Measurements from ENCODE around the gene FLNC.

Gene FLNC

GRCh38 chr7:128902761-128903585, 72.8 kb downstream of the FLNC start:
- no peak for DNase-seq

GRCh38 chr7:128903621-128904361, 73.6 kb downstream of the FLNC start:
- no peak for DNase-seq

GRCh38 chr7:128904381-128905197, 74.4 kb downstream of the FLNC start:
- no peak for DNase-seq

GRCh38 chr7:128906001-128906765, 76.0 kb downstream of the FLNC start:
- DNase-seq = no peak

- DNase-seq = no peak
Measured at GRCh38 chr7:128906766-128907559, 76.8 kb downstream of the FLNC start.

Measured in activated CD4-positive, alpha-beta T cell treated with anti-CD3 and anti-CD28 coated beads for 4 hours (primary cell).